Stimulated activated CD4-positive, alpha-beta T cell treated with anti-CD3 and anti-CD28 coated beads, TNF-alpha, amount 100 ng/mL, for 1 hour (primary cell): ENCODE results near the gene RBM10.

ENCODE experiments used
- DNase-seq, 3 donors: peaks; one replicate each; pipeline ENCODE4 v3.0.0-alpha.2; 2020; ENCODE audit warnings: low read depth in 3 of 3, low spot score in 1 of 3

RBM10 gene

GRCh38 chrX:47176101-47176740, 31.2 kb downstream of the RBM10 start:
- DNase-seq: no peak

- DNase-seq: no peak
Observed at GRCh38 chrX:47177079-47177478, 32.1 kb downstream of the RBM10 start.

GRCh38 chrX:47178337-47178736, 33.3 kb downstream of the RBM10 start:
- no peak for DNase-seq

GRCh38 chrX:47179221-47179927, 34.4 kb downstream of the RBM10 start:
- DNase-seq: no peak

- no peak for DNase-seq
Observed at GRCh38 chrX:47179928-47180255, 34.9 kb downstream of the RBM10 start.

- no peak for DNase-seq
Observed at GRCh38 chrX:47180346-47180745, 35.3 kb downstream of the RBM10 start.

GRCh38 chrX:47181301-47181700, 36.3 kb downstream of the RBM10 start:
- no peak for DNase-seq

GRCh38 chrX:47182106-47182700, 37.2 kb downstream of the RBM10 start:
- DNase-seq: no peak

GRCh38 chrX:47184486-47184885, 39.5 kb downstream of the RBM10 start:
- DNase-seq: no peak

GRCh38 chrX:47185241-47185640, 40.2 kb downstream of the RBM10 start:
- DNase-seq: no peak

- DNase-seq: no peak
Observed at GRCh38 chrX:47186096-47186740, 41.2 kb downstream of the RBM10 start.

GRCh38 chrX:47187106-47187677, 42.2 kb downstream of the RBM10 start:
- DNase-seq: no peak

GRCh38 chrX:47189906-47190305, 44.9 kb downstream of the RBM10 start:
- no peak for DNase-seq

- DNase-seq: peak; percentile 54 to 58 (median 55)
Observed at GRCh38 chrX:47190445-47191269, 45.6 kb downstream of the RBM10 start.

- peak in 1 of 3 donors; percentile 16 for DNase-seq
Observed at GRCh38 chrX:47191331-47191730, 46.3 kb downstream of the RBM10 start.

GRCh38 chrX:47191806-47192401, 46.9 kb downstream of the RBM10 start:
- DNase-seq: no peak

- DNase-seq: peak; percentile 68 to 95 (median 81)
Observed at GRCh38 chrX:47193475-47194193, 48.6 kb downstream of the RBM10 start, which contains the start of gene UBA1. Gene UBA1, plus strand, starts transcription at chrX:47193829. Its CDS starts 4,974 bp downstream, at chrX:47198803.

- no peak for DNase-seq
Observed at GRCh38 chrX:47194194-47194787, 49.3 kb downstream of the RBM10 start.

- no peak for DNase-seq
Observed at GRCh38 chrX:47196098-47196497, 51.1 kb downstream of the RBM10 start.
